Parathyroid adenoma (tissue), 2 donors: ENCODE data around the gene FAT2.

Source experiments
- H2AFZ ChIP-seq: fragments of 300-600 bp; sonication (generic); one replicate; pipeline ENCODE4 v1.7.0; 2017; ENCODE audit warnings: antibody characterized with exemption, mild to moderate bottlenecking
- H3K27ac ChIP-seq: fragments of 300-600 bp; sonication (generic); one replicate; pipeline ENCODE4 v1.7.0; 2017
- H3K27me3 ChIP-seq: fragments of 300-600 bp; sonication (generic); one replicate; pipeline ENCODE4 v1.7.0; 2017; ENCODE audit warnings: low read length; ENCODE audit not compliant: control insufficient read depth, insufficient read depth
- H3K36me3 ChIP-seq: fragments of 300-600 bp; sonication (generic); one replicate; pipeline ENCODE4 v1.7.0; 2017; ENCODE audit warnings: low read length; ENCODE audit not compliant: control insufficient read depth, insufficient read depth
- H3K4me1 ChIP-seq: fragments of 300-600 bp; sonication (generic); one replicate; pipeline ENCODE4 v1.7.0; 2017; ENCODE audit warnings: control low read depth
- H3K4me2 ChIP-seq: fragments of 300-600 bp; sonication (generic); one replicate; pipeline ENCODE4 v1.7.0; 2017; ENCODE audit warnings: low read length
- H3K4me3 ChIP-seq: fragments of 300-600 bp; sonication (generic); one replicate; pipeline ENCODE4 v1.7.0; 2017; ENCODE audit warnings: low read depth, low read length
- H3K79me2 ChIP-seq: fragments of 300-600 bp; sonication (generic); one replicate; pipeline ENCODE4 v1.7.0; 2017; ENCODE audit warnings: control low read depth
- H3K9ac ChIP-seq: fragments of 300-600 bp; sonication (generic); one replicate; pipeline ENCODE4 v1.7.0; 2017; ENCODE audit warnings: mild to moderate bottlenecking
- H3K9me3 ChIP-seq: fragments of 300-600 bp; sonication (generic); one replicate; pipeline ENCODE4 v1.7.0; 2017; ENCODE audit warnings: low read length; ENCODE audit not compliant: control insufficient read depth
- CTCF ChIP-seq: fragments of 300-600 bp; sonication (generic); IDR thresholded peaks from one replicate; pipeline ENCODE4 v1.7.0; 2017; ENCODE audit warnings: antibody characterized with exemption, mild to moderate bottlenecking
- donor health status: primary hyperparathyroidism.

The FAT2 gene

GRCh38 chr5:151632524-151632923 lies 41.4 kb upstream of the FAT2 start:
- H2AFZ ChIP-seq = no peak overlapping the region
- H3K27me3 ChIP-seq = no peaks in the 10 kb centered on the region
- no peak overlapping the region for H3K9ac ChIP-seq
- no peaks in the 10 kb centered on the region for H3K79me2 ChIP-seq
- no peaks in the 10 kb centered on the region for H3K4me1 ChIP-seq
- H3K27ac ChIP-seq = no peak overlapping the region
- no peaks in the 10 kb centered on the region for H3K9me3 ChIP-seq
- no peak for TF ChIP-seq CTCF
- H3K4me2 ChIP-seq = no peak overlapping the region
- H3K36me3 ChIP-seq = no peaks in the 10 kb centered on the region
- no peak overlapping the region for H3K4me3 ChIP-seq

- no peak overlapping the region for H3K4me3 ChIP-seq
- H3K27me3 ChIP-seq = no peaks in the 10 kb centered on the region
- no peak for TF ChIP-seq CTCF
- no peak overlapping the region for H3K9ac ChIP-seq
- no peaks in the 10 kb centered on the region for H3K36me3 ChIP-seq
- no peak overlapping the region for H3K4me2 ChIP-seq
- no peaks in the 10 kb centered on the region for H3K79me2 ChIP-seq
- no peak overlapping the region for H3K27ac ChIP-seq
- no peaks in the 10 kb centered on the region for H3K9me3 ChIP-seq
- no peak overlapping the region for H2AFZ ChIP-seq
- no peaks in the 10 kb centered on the region for H3K4me1 ChIP-seq
These were observed 40.8 kb upstream of the FAT2 start for GRCh38 chr5:151631941-151632340.

GRCh38 chr5:151630088-151630487 lies 39.0 kb upstream of the FAT2 start:
- no peaks in the 10 kb centered on the region for H3K36me3 ChIP-seq
- H3K27ac ChIP-seq = no peak overlapping the region
- H3K27me3 ChIP-seq = no peaks in the 10 kb centered on the region
- no peak overlapping the region for H3K9ac ChIP-seq
- TF ChIP-seq CTCF = no peak
- no peak overlapping the region for H3K4me2 ChIP-seq
- no peak overlapping the region for H2AFZ ChIP-seq
- H3K79me2 ChIP-seq = no peaks in the 10 kb centered on the region
- no peaks in the 10 kb centered on the region for H3K9me3 ChIP-seq
- no peak overlapping the region for H3K4me3 ChIP-seq
- H3K4me1 ChIP-seq = no peaks in the 10 kb centered on the region

GRCh38 chr5:151628112-151628823 lies 37.1 kb upstream of the FAT2 start:
- no peak overlapping the region for H2AFZ ChIP-seq
- H3K27ac ChIP-seq = no peak overlapping the region
- H3K4me1 ChIP-seq = no peaks in the 10 kb centered on the region
- no peaks in the 10 kb centered on the region for H3K79me2 ChIP-seq
- H3K9ac ChIP-seq = no peak overlapping the region
- no peaks in the 10 kb centered on the region for H3K9me3 ChIP-seq
- no peak overlapping the region for H3K4me2 ChIP-seq
- TF ChIP-seq CTCF = no peak
- no peaks in the 10 kb centered on the region for H3K27me3 ChIP-seq
- no peaks in the 10 kb centered on the region for H3K36me3 ChIP-seq
- no peak overlapping the region for H3K4me3 ChIP-seq

GRCh38 chr5:151627650-151628049 lies 36.5 kb upstream of the FAT2 start:
- Histone ChIP-seq H3K9me3 (no peaks in the 10 kb centered on the region), H3K9ac (no peak overlapping the region), H3K4me2 (no peak overlapping the region), H3K79me2 (no peaks in the 10 kb centered on the region), H3K4me3 (no peak overlapping the region), H3K27me3 (no peaks in the 10 kb centered on the region), H3K27ac (no peak overlapping the region), H3K36me3 (no peaks in the 10 kb centered on the region), H2AFZ (peak overlapping the region; percentile 41), H3K4me1 (no peaks in the 10 kb centered on the region)
- no peak for TF ChIP-seq CTCF
